GM12892 (cell line): ENCODE results near the gene TMEM163.

Experiments
- POLR2A ChIP-seq: IDR thresholded peaks from 2 replicates; pipeline ENCODE4 v1.6.1; 2011; ENCODE audit warnings: low read depth, low read length, control low read depth
- POLR2AphosphoS5 ChIP-seq: IDR thresholded peaks from 2 replicates; pipeline ENCODE4 v1.6.1; 2011; ENCODE audit warnings: low read depth, low read length, control low read depth
- TAF1 ChIP-seq: IDR thresholded peaks from 2 replicates; pipeline ENCODE4 v1.6.1; 2011; ENCODE audit warnings: low read depth, mild to moderate bottlenecking, control low read depth, low read length, borderline replicate concordance

GRCh38 chr2:134572314-134573084 is 146.3 kb downstream of the TMEM163 start:
- TF ChIP-seq POLR2A: no peak
- TF ChIP-seq POLR2AphosphoS5: no peak
- no peak for TF ChIP-seq TAF1
